Tibial artery (tissue), 4 donors: ENCODE results near the gene DTNB.

Source experiments
- DNase-seq, 2 donors: peaks; one replicate each; pipeline ENCODE4 v3.0.0-alpha.2; 2019
- H3K27ac ChIP-seq, 2 donors: fragments of 200-600 bp; sonication (generic) in 1 of 2; 1 replicate in 1 of 2; 2 replicates in 1 of 2; pipeline ENCODE4 v1.5.1; 2018 to 2019; ENCODE audit warnings: mild to moderate bottlenecking in 1 of 2
- H3K27me3 ChIP-seq, 2 donors: fragments of 200-600 bp; sonication (generic) in 1 of 2; one replicate each; pipeline versions ENCODE4 v1.5.1 to v1.6.0; 2016 to 2019
- H3K36me3 ChIP-seq, 3 donors: fragments of 200-600 bp; sonication (generic) in 2 of 3; one replicate each; pipeline ENCODE4 v1.5.1; 2016 to 2019; ENCODE audit warnings: mild to moderate bottlenecking in 2 of 3
- H3K4me1 ChIP-seq, 4 donors: fragments of 200-600 bp; sonication (generic) in 2 of 4; 1 replicate in 3 of 4; 2 replicates in 1 of 4; pipeline ENCODE4 v1.5.1; 2016 to 2019
- H3K4me3 ChIP-seq, 2 donors: fragments of 200-600 bp; sonication (generic) in 1 of 2; 1 replicate in 1 of 2; 2 replicates in 1 of 2; pipeline ENCODE4 v1.5.1; 2018 to 2019; ENCODE audit warnings: mild to moderate bottlenecking in 2 of 2
- H3K9me3 ChIP-seq, 3 donors: fragments of 200-600 bp; sonication (generic) in 1 of 3; one replicate each; pipeline ENCODE4 v1.5.1; 2016 to 2019
- CTCF ChIP-seq, 2 experiments: fragments of 200-600 bp in 1 of 2; fragments of 450-650 bp in 1 of 2; IDR thresholded peaks; one replicate each; pipeline ENCODE4 v1.5.1; 2017 to 2019; ENCODE audit warnings: antibody characterized with exemption in 2 of 2, mild to moderate bottlenecking in 1 of 2, moderate library complexity in 1 of 2
- intact Hi-C: fragments of 100-400 bp; cut with DNase I; formaldehyde crosslinking; loops from one replicate; pipeline ENCODE4 v1.15.0; 2023; ENCODE audit warnings: low total_unique reads

Gene DTNB

GRCh38 chr2:25361261-25362048 is 311.9 kb downstream of the DTNB start:
- intact Hi-C loops: no loop called here

GRCh38 chr2:25358836-25359235 is 314.5 kb downstream of the DTNB start:
- H3K4me3 ChIP-seq: no peak overlapping the region
- TF ChIP-seq CTCF (IDR thresholded peaks at IDR 0.05): no peak
- no peak overlapping the region for H3K27ac ChIP-seq
- peaks cover 0 to 14% of the 10 kb centered on the region in 2 donors for H3K27me3 ChIP-seq
- intact Hi-C loops: no loop called here
- no peaks in the 10 kb centered on the region for H3K9me3 ChIP-seq
- peaks cover 0 to 14% (median 5%) of the 10 kb centered on the region in 4 donors for H3K4me1 ChIP-seq
- DNase-seq: no peak
- no peaks in the 10 kb centered on the region for H3K36me3 ChIP-seq

More at GRCh38 chr2:25361261-25362048, 311.9 kb downstream of the DTNB start:
- no peak for TF ChIP-seq CTCF (IDR thresholded peaks at IDR 0.05)
- DNase-seq: no peak
- Histone ChIP-seq H3K4me3 (peak overlapping the region; percentile 36 to 49), H3K27ac (no peak overlapping the region), H3K36me3 (no peaks in the 10 kb centered on the region), H3K9me3 (no peaks in the 10 kb centered on the region), H3K27me3 (no peaks in the 10 kb centered on the region), H3K4me1 (peaks cover 0 to 14% (median 5%) of the 10 kb centered on the region in 4 donors)

GRCh38 chr2:25358249-25358815 is 315.0 kb downstream of the DTNB start:
- Histone ChIP-seq H3K4me3 (no peak overlapping the region), H3K9me3 (no peaks in the 10 kb centered on the region), H3K36me3 (no peaks in the 10 kb centered on the region), H3K27ac (no peak overlapping the region), H3K4me1 (peaks cover 0 to 14% (median 5%) of the 10 kb centered on the region in 4 donors), H3K27me3 (peaks cover 0 to 14% of the 10 kb centered on the region in 2 donors)
- no peak for DNase-seq
- TF ChIP-seq CTCF (IDR thresholded peaks at IDR 0.05): no peak
- intact Hi-C loops: no loop called here

- H3K27me3 ChIP-seq: peaks cover 0 to 14% of the 10 kb centered on the region in 2 donors
- H3K9me3 ChIP-seq: no peaks in the 10 kb centered on the region
- no peaks in the 10 kb centered on the region for H3K36me3 ChIP-seq
- intact Hi-C loops: no loop called here
- H3K4me3 ChIP-seq: no peak overlapping the region
- DNase-seq: no peak
- H3K27ac ChIP-seq: no peak overlapping the region
- TF ChIP-seq CTCF (IDR thresholded peaks at IDR 0.05): no peak
- H3K4me1 ChIP-seq: no peaks in the 10 kb centered on the region
These were observed 317.3 kb downstream of the DTNB start for GRCh38 chr2:25356088-25356487.

GRCh38 chr2:25355270-25355669 is 318.1 kb downstream of the DTNB start:
- H3K9me3 ChIP-seq: no peaks in the 10 kb centered on the region
- DNase-seq: no peak
- no peaks in the 10 kb centered on the region for H3K4me1 ChIP-seq
- no peak overlapping the region for H3K4me3 ChIP-seq
- intact Hi-C loops: no loop called here
- H3K27me3 ChIP-seq: peaks cover 0 to 14% of the 10 kb centered on the region in 2 donors
- no peak overlapping the region for H3K27ac ChIP-seq
- no peak for TF ChIP-seq CTCF (IDR thresholded peaks at IDR 0.05)
- H3K36me3 ChIP-seq: no peaks in the 10 kb centered on the region
